WTC11 (cell line): Measurements from ENCODE around the gene CDCA8.

ENCODE experiments used
- ETV6 ChIP-seq: sonication (generic); formaldehyde crosslinking; IDR thresholded peaks from 2 replicates; pipeline ENCODE4 v1.8.1; 2022; ENCODE audit warnings: mild to moderate bottlenecking, missing genetic modification reagents
- FOXP4 ChIP-seq: sonication (generic); formaldehyde crosslinking; IDR thresholded peaks from 2 replicates; pipeline ENCODE4 v1.8.0; 2022; ENCODE audit warnings: mild to moderate bottlenecking, missing genetic modification reagents
- HMGXB4 ChIP-seq: sonication (generic); formaldehyde crosslinking; IDR thresholded peaks from 2 replicates; pipeline ENCODE4 v1.8.1; 2023; ENCODE audit warnings: mild to moderate bottlenecking, moderate library complexity, missing genetic modification reagents
- JUN ChIP-seq: sonication (generic); formaldehyde crosslinking; IDR thresholded peaks from 2 replicates; pipeline ENCODE4 v1.8.0; 2023; ENCODE audit warnings: mild to moderate bottlenecking, missing genetic modification reagents
- MAX ChIP-seq: sonication (generic); formaldehyde crosslinking; IDR thresholded peaks from 2 replicates; pipeline ENCODE4 v1.8.0; 2022; ENCODE audit warnings: mild to moderate bottlenecking, missing genetic modification reagents
- NFYB ChIP-seq: sonication (generic); formaldehyde crosslinking; conservative IDR thresholded peaks from 2 replicates; pipeline ENCODE4 v1.8.0; 2022; ENCODE audit warnings: low read depth, missing genetic modification reagents
- NR1H2 ChIP-seq: sonication (generic); formaldehyde crosslinking; IDR thresholded peaks from 2 replicates; pipeline ENCODE4 v1.9.0; 2021; ENCODE audit warnings: mild to moderate bottlenecking, moderate library complexity, missing genetic modification reagents
- STAT6 ChIP-seq: sonication (generic); formaldehyde crosslinking; conservative IDR thresholded peaks from 2 replicates; pipeline ENCODE4 v1.8.1; 2023; ENCODE audit warnings: mild to moderate bottlenecking, low read depth, missing genetic modification reagents, moderate library complexity
- ZNF121 ChIP-seq: sonication (generic); formaldehyde crosslinking; IDR thresholded peaks from 2 replicates; pipeline ENCODE4 v1.8.0; 2023; ENCODE audit warnings: missing genetic modification reagents
- ZNF232 ChIP-seq: sonication (generic); formaldehyde crosslinking; IDR thresholded peaks from 2 replicates; pipeline ENCODE4 v1.8.0; 2022; ENCODE audit warnings: mild to moderate bottlenecking, missing genetic modification reagents

GRCh38 chr1:37734629-37735591 is 42.6 kb downstream of the CDCA8 start:
- no peak for TF ChIP-seq STAT6 (CRISPR knock-in tag)
- TF ChIP-seq ETV6 (CRISPR knock-in tag): no peak
- no peak for TF ChIP-seq HMGXB4 (CRISPR knock-in tag)
- no peak for TF ChIP-seq JUN (CRISPR knock-in tag)
- TF ChIP-seq MAX: no peak
- TF ChIP-seq ZNF121 (CRISPR knock-in tag): no peak
- TF ChIP-seq ZNF232 (CRISPR knock-in tag): no peak
- TF ChIP-seq NR1H2 (CRISPR knock-in tag): no peak
- TF ChIP-seq FOXP4 (CRISPR knock-in tag): no peak
- TF ChIP-seq NFYB (CRISPR knock-in tag): no peak
